ENCODE measurements around the gene EIF3C.
"Not testable (repeated sequence)": the region's sequence is repeated elsewhere in the genome, so short reads cannot be mapped to it uniquely, and the experiment has no call there.

Gene EIF3C

GRCh38 chr16:28750469-28751067, 39.3 kb downstream of the EIF3C start:
- DNase-seq: not testable (repeated sequence)

- not testable (repeated sequence) for DNase-seq
Observed at GRCh38 chr16:28751487-28751886, 40.2 kb downstream of the EIF3C start, which contains the start of gene NPIPB9. Gene NPIPB9, plus strand, starts transcription at chr16:28751787.

- not testable (repeated sequence) for DNase-seq
Observed at GRCh38 chr16:28781697-28782096, 70.4 kb downstream of the EIF3C start.

- DNase-seq: not testable (repeated sequence)
Observed at GRCh38 chr16:28782357-28782756, 71.1 kb downstream of the EIF3C start.
